ENCODE data around the gene CNNM3. TPM values are rescaled to one million over a fixed set of nuclear protein-coding genes. Genes with fewer than 3 reads are reported as not detected.

The CNNM3 gene
- total RNA-seq, 1 experiment from 2014 or later, result 7.0 TPM

- Histone ChIP-seq H3K36me3 (ENCODE audit: insufficient read depth, low read length) (no peaks in the 10 kb centered on the region), H4K20me1 (ENCODE audit: insufficient read depth, low read depth, low read length) (no peaks in the 10 kb centered on the region), H3K27ac (ENCODE audit: low read length) (no peak overlapping the region), H3K9me3 (ENCODE audit: low read length) (no peaks in the 10 kb centered on the region), H3K9me2 (replicated peaks; ENCODE audit: insufficient read depth, low read length) (no peaks in the 10 kb centered on the region), H3K4me1 (ENCODE audit: low read length) (peaks cover 26% of the 10 kb centered on the region), H3K4me2 (ENCODE audit: low read depth, low read length, poor library complexity, severe bottlenecking) (no peak overlapping the region), H2AFZ (ENCODE audit: low read length) (no peak overlapping the region), H3K4me3 (ENCODE audit: low read length) (no peak overlapping the region), H3K27me3 (ENCODE audit: low read length) (no peaks in the 10 kb centered on the region), H3K9ac (ENCODE audit: low read length) (no peak overlapping the region), H3K79me2 (ENCODE audit: low read length) (no peaks in the 10 kb centered on the region)
- DNase-seq, result no peak
Measured at GRCh38 chr2:96810783-96811192, 5.3 kb upstream of the CNNM3 start.

- Histone ChIP-seq H3K4me2 (ENCODE audit: low read depth, low read length, poor library complexity, severe bottlenecking) (no peak overlapping the region), H3K4me3 (ENCODE audit: low read length) (no peak overlapping the region), H3K27me3 (ENCODE audit: low read length) (no peaks in the 10 kb centered on the region), H2AFZ (ENCODE audit: low read length) (no peak overlapping the region), H3K9me2 (replicated peaks; ENCODE audit: insufficient read depth, low read length) (no peaks in the 10 kb centered on the region), H3K27ac (ENCODE audit: low read length) (no peak overlapping the region), H4K20me1 (ENCODE audit: insufficient read depth, low read depth, low read length) (no peaks in the 10 kb centered on the region), H3K9ac (ENCODE audit: low read length) (no peak overlapping the region), H3K79me2 (ENCODE audit: low read length) (peaks cover under 1% of the 10 kb centered on the region; the same call in 1 of the 2 replicates), H3K9me3 (ENCODE audit: low read length) (no peaks in the 10 kb centered on the region), H3K36me3 (ENCODE audit: insufficient read depth, low read length) (no peaks in the 10 kb centered on the region), H3K4me1 (ENCODE audit: low read length) (peaks cover 17% of the 10 kb centered on the region)
- no peak for DNase-seq
Measured at GRCh38 chr2:96811917-96812316, 4.2 kb upstream of the CNNM3 start.

- Histone ChIP-seq H2AFZ (ENCODE audit: low read length) (no peak overlapping the region), H3K9me2 (replicated peaks; ENCODE audit: insufficient read depth, low read length) (no peaks in the 10 kb centered on the region), H3K9me3 (ENCODE audit: low read length) (no peaks in the 10 kb centered on the region), H3K9ac (ENCODE audit: low read length) (no peak overlapping the region), H3K4me2 (ENCODE audit: low read depth, low read length, poor library complexity, severe bottlenecking) (no peak overlapping the region), H3K27ac (ENCODE audit: low read length) (no peak overlapping the region), H3K27me3 (ENCODE audit: low read length) (no peaks in the 10 kb centered on the region), H3K4me3 (ENCODE audit: low read length) (no peak overlapping the region), H3K36me3 (ENCODE audit: insufficient read depth, low read length) (0 out of 2 replicates have a peak, but pooled peaks cover 3% of the 10 kb centered on the region), H3K79me2 (ENCODE audit: low read length) (peaks cover 18% of the 10 kb centered on the region), H4K20me1 (ENCODE audit: insufficient read depth, low read depth, low read length) (peaks cover 6% of the 10 kb centered on the region; the same call in 1 of the 2 replicates), H3K4me1 (ENCODE audit: low read length) (peaks cover 33% of the 10 kb centered on the region)
- DNase-seq, result no peak
Measured at GRCh38 chr2:96813656-96814055, 2.4 kb upstream of the CNNM3 start.

GRCh38 chr2:96815326-96816126 lies 542 bp upstream of the CNNM3 start:
- Histone ChIP-seq H3K4me2 (ENCODE audit: low read depth, low read length, poor library complexity, severe bottlenecking) (peak overlapping the region; percentile 86), H3K4me3 (ENCODE audit: low read length) (peak overlapping the region; percentile 73), H3K9me2 (replicated peaks; ENCODE audit: insufficient read depth, low read length) (no peaks in the 10 kb centered on the region), H3K9me3 (ENCODE audit: low read length) (no peaks in the 10 kb centered on the region), H3K79me2 (ENCODE audit: low read length) (peaks cover 36% of the 10 kb centered on the region), H3K36me3 (ENCODE audit: insufficient read depth, low read length) (0 out of 2 replicates have a peak, but pooled peaks cover 4% of the 10 kb centered on the region), H3K9ac (ENCODE audit: low read length) (peak overlapping the region; percentile 86), H3K27ac (ENCODE audit: low read length) (no peak overlapping the region), H3K27me3 (ENCODE audit: low read length) (no peaks in the 10 kb centered on the region), H3K4me1 (ENCODE audit: low read length) (peaks cover 52% of the 10 kb centered on the region), H4K20me1 (ENCODE audit: insufficient read depth, low read depth, low read length) (peaks cover 8% of the 10 kb centered on the region; the same call in 1 of the 2 replicates), H2AFZ (ENCODE audit: low read length) (peak overlapping the region; percentile 94)
- peak; percentile 65 for DNase-seq

- peak overlapping the region; percentile 86 for H3K9ac ChIP-seq (ENCODE audit: low read length)
- H3K36me3 ChIP-seq (ENCODE audit: insufficient read depth, low read length), result 0 out of 2 replicates have a peak, but pooled peaks cover 4% of the 10 kb centered on the region
- H2AFZ ChIP-seq (ENCODE audit: low read length), result no peak overlapping the region
- H3K4me1 ChIP-seq (ENCODE audit: low read length), result peaks cover 46% of the 10 kb centered on the region
- H3K27me3 ChIP-seq (ENCODE audit: low read length), result no peaks in the 10 kb centered on the region
- H3K79me2 ChIP-seq (ENCODE audit: low read length), result peaks cover 49% of the 10 kb centered on the region
- H3K4me2 ChIP-seq (ENCODE audit: low read depth, low read length, poor library complexity, severe bottlenecking), result peak overlapping the region; percentile 84
- H4K20me1 ChIP-seq (ENCODE audit: insufficient read depth, low read depth, low read length), result peaks cover 13% of the 10 kb centered on the region; the same call in 1 of the 2 replicates
- no peak for DNase-seq
- peak overlapping the region; percentile 73 for H3K4me3 ChIP-seq (ENCODE audit: low read length)
- no peaks in the 10 kb centered on the region for H3K9me2 ChIP-seq (replicated peaks; ENCODE audit: insufficient read depth, low read length)
- no peak overlapping the region for H3K27ac ChIP-seq (ENCODE audit: low read length)
- H3K9me3 ChIP-seq (ENCODE audit: low read length), result no peaks in the 10 kb centered on the region
Measured at GRCh38 chr2:96816836-96817702, 1.0 kb downstream of the CNNM3 start.

GRCh38 chr2:96817882-96818281 lies 1.8 kb downstream of the CNNM3 start:
- DNase-seq, result no peak
- Histone ChIP-seq H3K4me1 (ENCODE audit: low read length) (peaks cover 44% of the 10 kb centered on the region), H3K27ac (ENCODE audit: low read length) (no peak overlapping the region), H3K9me3 (ENCODE audit: low read length) (no peaks in the 10 kb centered on the region), H3K9me2 (replicated peaks; ENCODE audit: insufficient read depth, low read length) (no peaks in the 10 kb centered on the region), H3K79me2 (ENCODE audit: low read length) (peaks cover 57% of the 10 kb centered on the region), H4K20me1 (ENCODE audit: insufficient read depth, low read depth, low read length) (peaks cover 13% of the 10 kb centered on the region; the same call in 1 of the 2 replicates), H3K4me3 (ENCODE audit: low read length) (peak overlapping the region; percentile 73), H3K4me2 (ENCODE audit: low read depth, low read length, poor library complexity, severe bottlenecking) (peak overlapping the region; percentile 84), H2AFZ (ENCODE audit: low read length) (no peak overlapping the region), H3K9ac (ENCODE audit: low read length) (peak overlapping the region; percentile 86), H3K36me3 (ENCODE audit: insufficient read depth, low read length) (0 out of 2 replicates have a peak, but pooled peaks cover 4% of the 10 kb centered on the region), H3K27me3 (ENCODE audit: low read length) (no peaks in the 10 kb centered on the region)

DNA sequence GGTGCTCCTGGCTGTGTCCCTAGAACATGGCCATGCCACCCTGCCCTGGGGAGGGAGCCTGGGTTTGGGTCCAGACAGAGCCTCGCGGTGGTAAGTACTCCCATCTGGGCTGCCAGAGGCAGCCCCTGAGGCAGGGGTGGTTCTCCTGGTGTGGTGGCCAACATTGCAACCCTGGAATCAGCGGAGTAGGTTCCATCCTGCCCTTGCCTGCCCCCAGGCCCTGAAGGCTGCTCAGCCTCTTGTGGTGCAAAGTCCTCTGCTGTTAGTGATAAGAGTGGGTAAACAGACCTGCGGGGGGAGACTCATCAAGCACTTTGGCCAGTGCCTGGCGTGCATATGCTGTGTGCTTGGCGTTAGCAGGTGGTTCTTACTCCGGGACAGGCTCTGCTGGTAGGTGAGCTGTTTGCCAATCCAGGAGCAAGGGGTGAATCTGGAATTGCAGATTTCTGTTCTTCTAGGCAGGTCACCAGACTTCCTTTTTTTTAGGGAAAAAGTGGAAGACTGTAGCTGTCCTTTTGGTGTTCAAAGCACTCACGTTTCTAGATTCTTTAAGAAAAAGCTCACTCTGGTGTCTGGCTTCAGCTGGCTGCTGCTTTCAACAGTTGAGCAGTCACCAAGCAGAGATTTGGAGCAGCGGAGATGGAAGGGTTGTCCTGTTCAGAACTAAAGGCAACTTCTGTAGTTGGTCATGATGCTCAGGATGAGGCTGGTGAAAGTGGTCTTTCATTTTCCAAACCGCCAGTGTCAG lies 3.2 kb downstream of the CNNM3 start:
- no peak for DNase-seq
- H3K79me2 ChIP-seq (ENCODE audit: low read length), result peaks cover 68% of the 10 kb centered on the region
- no peak overlapping the region for H2AFZ ChIP-seq (ENCODE audit: low read length)
- no peaks in the 10 kb centered on the region for H3K9me2 ChIP-seq (replicated peaks; ENCODE audit: insufficient read depth, low read length)
- H3K27me3 ChIP-seq (ENCODE audit: low read length), result no peaks in the 10 kb centered on the region
- H3K36me3 ChIP-seq (ENCODE audit: insufficient read depth, low read length), result 0 out of 2 replicates have a peak, but pooled peaks cover 4% of the 10 kb centered on the region
- no peak overlapping the region; the same call in 1 of the 2 replicates for H3K4me3 ChIP-seq (ENCODE audit: low read length)
- H3K9ac ChIP-seq (ENCODE audit: low read length), result peak overlapping the region; percentile 36; the same call in 1 of the 2 replicates
- no peak overlapping the region for H3K27ac ChIP-seq (ENCODE audit: low read length)
- H3K9me3 ChIP-seq (ENCODE audit: low read length), result no peaks in the 10 kb centered on the region
- H4K20me1 ChIP-seq (ENCODE audit: insufficient read depth, low read depth, low read length), result peaks cover 13% of the 10 kb centered on the region
- H3K4me1 ChIP-seq (ENCODE audit: low read length), result peaks cover 44% of the 10 kb centered on the region
- peak overlapping the region; percentile 27 for H3K4me2 ChIP-seq (ENCODE audit: low read depth, low read length, poor library complexity, severe bottlenecking)
